ENCODE data around the gene BEND5.

BEND5 gene

DNA sequence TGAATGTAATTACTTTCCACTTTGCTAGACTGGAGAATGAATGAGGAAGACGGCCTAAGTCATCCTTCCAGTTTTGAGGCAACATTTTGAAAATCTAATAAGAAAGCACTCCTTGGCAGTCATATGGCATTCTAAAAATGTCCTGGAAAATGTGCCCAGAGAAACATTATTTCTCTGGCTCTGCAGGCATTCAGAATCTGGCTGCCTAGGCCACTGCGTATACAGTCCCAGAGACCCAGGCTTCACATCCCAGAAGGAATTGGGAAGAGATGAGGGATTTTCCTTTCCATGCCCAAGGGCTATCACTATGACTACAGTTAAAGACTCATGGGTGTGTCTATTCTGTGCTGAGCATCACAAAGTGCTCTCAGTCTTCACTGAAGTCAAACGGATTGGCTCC is 92.9 kb downstream of the BEND5 start:
- H3K4me1 ChIP-seq (ENCODE audit: control insufficient read depth in 1 of 2, insufficient read depth in 1 of 2, low read depth in 1 of 2, low read length in 1 of 2), result no peaks in the 10 kb centered on the region
- H3K27me3 ChIP-seq, result no peaks in the 10 kb centered on the region
- H3K4me3 ChIP-seq (ENCODE audit: low read depth in 1 of 2, low read length in 1 of 2), result no peak overlapping the region
- TF ChIP-seq, protein P1, sequence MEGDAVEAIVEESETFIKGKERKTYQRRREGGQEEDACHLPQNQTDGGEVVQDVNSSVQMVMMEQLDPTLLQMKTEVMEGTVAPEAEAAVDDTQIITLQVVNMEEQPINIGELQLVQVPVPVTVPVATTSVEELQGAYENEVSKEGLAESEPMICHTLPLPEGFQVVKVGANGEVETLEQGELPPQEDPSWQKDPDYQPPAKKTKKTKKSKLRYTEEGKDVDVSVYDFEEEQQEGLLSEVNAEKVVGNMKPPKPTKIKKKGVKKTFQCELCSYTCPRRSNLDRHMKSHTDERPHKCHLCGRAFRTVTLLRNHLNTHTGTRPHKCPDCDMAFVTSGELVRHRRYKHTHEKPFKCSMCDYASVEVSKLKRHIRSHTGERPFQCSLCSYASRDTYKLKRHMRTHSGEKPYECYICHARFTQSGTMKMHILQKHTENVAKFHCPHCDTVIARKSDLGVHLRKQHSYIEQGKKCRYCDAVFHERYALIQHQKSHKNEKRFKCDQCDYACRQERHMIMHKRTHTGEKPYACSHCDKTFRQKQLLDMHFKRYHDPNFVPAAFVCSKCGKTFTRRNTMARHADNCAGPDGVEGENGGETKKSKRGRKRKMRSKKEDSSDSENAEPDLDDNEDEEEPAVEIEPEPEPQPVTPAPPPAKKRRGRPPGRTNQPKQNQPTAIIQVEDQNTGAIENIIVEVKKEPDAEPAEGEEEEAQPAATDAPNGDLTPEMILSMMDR (IDR thresholded peaks at IDR 0.05), result no peak
- no peaks in the 10 kb centered on the region for H3K9me3 ChIP-seq
- no peak overlapping the region for H3K27ac ChIP-seq
- no peaks in the 10 kb centered on the region for H3K36me3 ChIP-seq

DNA sequence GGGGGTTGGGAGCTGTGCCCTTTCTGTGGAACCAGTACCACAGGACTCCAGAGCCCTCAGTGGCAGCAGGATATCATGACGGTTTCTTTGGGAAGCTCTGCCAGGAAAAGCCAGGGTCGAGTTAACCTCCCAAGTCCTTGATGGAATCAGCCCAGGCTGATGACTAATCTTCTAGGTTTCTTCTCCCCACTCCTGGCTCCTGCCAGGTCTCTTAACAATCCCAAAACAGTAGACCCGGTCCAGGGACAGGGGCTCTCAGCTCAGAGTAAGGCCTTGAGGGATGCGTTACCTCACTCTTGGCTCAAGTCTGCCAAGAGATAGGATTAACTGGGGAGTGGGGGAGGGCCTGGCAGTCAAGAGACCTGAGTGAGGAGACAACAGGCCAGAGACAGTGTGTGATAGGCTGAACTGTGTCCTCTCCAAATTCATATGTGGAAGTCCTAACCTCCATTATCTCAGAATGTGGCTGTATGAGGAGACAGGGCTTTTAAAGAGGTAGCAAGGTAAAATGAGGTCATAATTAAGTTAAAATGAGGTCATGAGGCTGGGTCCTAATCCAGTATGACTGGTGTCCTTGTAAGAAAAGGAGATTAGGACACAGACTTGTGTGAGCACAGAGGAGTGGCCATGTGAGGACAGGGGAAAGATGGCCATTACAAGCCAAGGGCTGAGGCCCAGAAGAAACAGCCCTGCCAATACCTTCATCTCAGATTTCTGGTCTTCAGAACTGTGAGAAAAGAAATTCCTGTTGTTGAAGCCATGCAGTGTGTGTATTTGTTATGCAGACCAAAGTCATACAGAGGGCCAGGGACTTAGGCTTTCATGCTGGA is 95.0 kb downstream of the BEND5 start:
- Histone ChIP-seq H3K4me1 (ENCODE audit: control insufficient read depth in 1 of 2, insufficient read depth in 1 of 2, low read depth in 1 of 2, low read length in 1 of 2) (no peaks in the 10 kb centered on the region), H3K27me3 (no peaks in the 10 kb centered on the region), H3K9me3 (no peaks in the 10 kb centered on the region), H3K36me3 (no peaks in the 10 kb centered on the region), H3K4me3 (ENCODE audit: low read depth in 1 of 2, low read length in 1 of 2) (no peak overlapping the region), H3K27ac (no peak overlapping the region)
- TF ChIP-seq, protein P1 (IDR thresholded peaks at IDR 0.05), result no peak

DNA sequence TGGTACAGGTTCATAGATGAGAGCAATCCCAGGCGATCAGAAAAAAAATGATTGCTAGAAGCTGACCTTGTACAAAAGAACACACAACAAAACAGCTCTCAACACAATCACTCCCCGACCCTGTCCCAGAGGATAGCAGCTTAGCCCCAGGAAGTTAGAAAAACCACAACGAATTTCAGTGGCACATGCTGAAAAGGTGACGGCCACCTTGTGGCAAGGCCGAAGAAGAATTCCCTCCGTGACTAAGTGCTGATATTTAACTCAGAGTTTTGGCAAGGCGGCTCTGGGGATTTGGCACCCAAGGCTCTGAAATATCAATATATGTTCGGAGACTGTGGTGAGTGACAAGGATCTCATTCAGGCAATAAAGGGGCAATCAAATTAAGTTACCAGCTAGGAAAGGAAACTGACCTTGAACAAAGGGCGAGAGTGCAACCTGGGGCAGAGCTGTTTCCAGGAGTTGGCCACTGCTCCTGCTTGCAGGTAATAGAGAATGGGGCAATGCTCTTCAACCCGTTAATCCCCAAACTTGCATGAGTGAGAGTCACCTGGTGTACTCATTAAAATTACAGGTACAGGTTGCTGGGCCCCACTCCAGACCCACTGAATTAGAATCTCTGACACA is 96.2 kb downstream of the BEND5 start:
- TF ChIP-seq, protein P1 (IDR thresholded peaks at IDR 0.05), result no peak
- no peaks in the 10 kb centered on the region for H3K9me3 ChIP-seq
- H3K36me3 ChIP-seq, result no peaks in the 10 kb centered on the region
- H3K4me3 ChIP-seq (ENCODE audit: low read depth in 1 of 2, low read length in 1 of 2), result no peak overlapping the region
- H3K27ac ChIP-seq, result no peak overlapping the region
- H3K4me1 ChIP-seq (ENCODE audit: control insufficient read depth in 1 of 2, insufficient read depth in 1 of 2, low read depth in 1 of 2, low read length in 1 of 2), result no peaks in the 10 kb centered on the region
- H3K27me3 ChIP-seq, result no peaks in the 10 kb centered on the region

DNA sequence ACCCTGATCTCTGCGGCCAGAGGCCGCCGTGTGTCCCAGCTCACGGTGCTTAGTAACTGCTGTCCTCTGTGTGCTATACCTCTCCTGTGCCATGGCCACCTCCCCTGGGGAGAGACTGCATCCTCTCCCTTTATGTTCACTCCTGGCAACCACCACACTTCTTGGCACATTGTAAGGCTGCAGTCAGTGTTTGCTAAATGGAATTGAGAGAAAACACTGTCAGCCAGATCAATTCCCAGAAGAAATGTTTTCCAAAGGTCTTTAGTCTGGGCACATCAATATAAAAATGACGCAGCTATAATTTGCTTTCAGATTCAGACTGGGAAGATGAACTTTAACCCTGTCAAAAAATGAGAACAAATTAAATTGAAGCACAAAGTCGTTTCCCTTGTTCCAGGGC is 96.8 kb downstream of the BEND5 start:
- Histone ChIP-seq H3K4me1 (ENCODE audit: control insufficient read depth in 1 of 2, insufficient read depth in 1 of 2, low read depth in 1 of 2, low read length in 1 of 2) (no peaks in the 10 kb centered on the region), H3K36me3 (no peaks in the 10 kb centered on the region), H3K9me3 (no peaks in the 10 kb centered on the region), H3K4me3 (ENCODE audit: low read depth in 1 of 2, low read length in 1 of 2) (no peak overlapping the region), H3K27me3 (no peaks in the 10 kb centered on the region), H3K27ac (no peak overlapping the region)
- TF ChIP-seq, protein P1 (IDR thresholded peaks at IDR 0.05), result no peak

DNA sequence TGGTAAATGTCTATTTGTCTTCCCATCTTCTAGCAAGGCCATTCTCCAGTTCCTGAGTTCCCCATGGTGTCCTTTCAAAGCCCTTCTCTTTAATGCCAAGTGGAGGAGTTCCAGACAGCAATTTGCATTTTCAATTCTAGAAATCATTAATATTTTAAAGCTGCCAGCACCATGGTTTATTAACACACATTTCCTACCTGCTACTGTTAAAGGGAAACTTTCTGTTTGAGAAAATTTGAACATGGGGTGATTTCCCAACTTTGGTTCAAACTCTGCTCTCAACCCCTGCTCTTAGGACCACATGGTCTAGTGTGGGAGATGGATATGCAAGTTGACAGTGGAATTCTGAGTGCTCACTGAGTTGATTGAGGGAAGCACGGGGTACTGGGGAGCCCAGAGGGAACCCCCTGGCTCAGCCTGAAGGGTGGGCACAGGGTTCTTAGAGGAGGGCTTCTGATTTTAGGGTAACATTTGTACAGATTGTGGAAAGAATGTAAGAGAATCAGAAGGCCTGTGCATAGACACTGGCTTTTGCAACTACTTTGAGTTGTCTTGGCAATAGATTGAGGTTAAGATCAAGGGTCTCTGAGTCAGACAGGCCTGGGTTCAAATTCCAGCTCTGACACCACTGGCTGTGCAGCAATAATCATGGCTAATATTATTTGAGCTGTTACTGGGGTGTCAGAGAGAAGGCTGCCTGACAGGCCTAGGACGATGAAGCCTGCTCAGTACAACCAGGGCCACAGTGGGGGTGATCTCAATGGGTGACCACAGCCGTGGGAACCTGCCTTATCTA is 97.8 kb downstream of the BEND5 start:
- no peak overlapping the region for H3K4me3 ChIP-seq (ENCODE audit: low read depth in 1 of 2, low read length in 1 of 2)
- no peaks in the 10 kb centered on the region for H3K9me3 ChIP-seq
- TF ChIP-seq, protein P1 (IDR thresholded peaks at IDR 0.05), result no peak
- H3K36me3 ChIP-seq, result no peaks in the 10 kb centered on the region
- H3K27ac ChIP-seq, result no peak overlapping the region
- no peaks in the 10 kb centered on the region for H3K4me1 ChIP-seq (ENCODE audit: control insufficient read depth in 1 of 2, insufficient read depth in 1 of 2, low read depth in 1 of 2, low read length in 1 of 2)
- no peaks in the 10 kb centered on the region for H3K27me3 ChIP-seq
